PC-9 (cell line): Measurements from ENCODE around the gene INSIG2.

Source experiments
- CTCF ChIP-seq: fragments of 200-600 bp; sonication (generic); conservative IDR thresholded peaks from 2 replicates; pipeline ENCODE4 v1.6.1; 2017; ENCODE audit warnings: mixed run types, antibody characterized with exemption, mild to moderate bottlenecking, moderate library complexity
- EZH2 ChIP-seq: fragments of 200-600 bp; sonication (generic); IDR thresholded peaks from 2 replicates; pipeline ENCODE4 v1.8.0; 2017; ENCODE audit warnings: antibody characterized with exemption, low read depth

- TF ChIP-seq EZH2 (no peak), CTCF (no peak)
Observed at GRCh38 chr2:118150294-118150693, 62.0 kb downstream of the INSIG2 start.
